ENCODE results near the gene STXBP6. TPM values are rescaled to one million over a fixed set of nuclear protein-coding genes. Genes with fewer than 3 reads are reported as not detected.

Gene STXBP6
- 5.7 TPM in 1 of 2 replicates, not detected in the other for polyA plus RNA-seq

GRCh38 chr14:25049568-25050268 is at the start of gene STXBP6:
TSS of gene STXBP6 (minus strand) at chr14:25050147. CDS start at chr14:24974818, 75,329 bp downstream.

Measured in Purkinje cell (primary cell).